ENCODE data around the gene RBM20.

Gene RBM20

DNA sequence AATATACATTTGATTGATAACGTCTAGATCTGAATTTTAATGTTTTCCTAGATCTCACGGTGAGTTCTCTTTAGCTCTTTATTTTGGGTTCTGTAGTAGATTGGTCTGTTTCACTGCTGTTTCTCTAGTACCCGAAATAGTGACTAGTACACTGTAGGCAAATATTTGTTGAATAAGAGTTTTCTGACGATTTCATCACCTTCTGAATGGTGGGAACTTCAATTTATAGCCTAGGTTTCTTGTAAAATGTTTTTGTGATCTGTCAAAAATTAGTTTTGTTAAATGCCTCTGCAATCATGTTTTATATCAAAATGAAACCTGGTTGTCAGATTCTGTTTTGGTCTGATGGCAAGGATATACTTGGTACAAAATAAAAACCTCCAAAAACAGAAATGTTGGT lies 237.8 kb downstream of the RBM20 start:
- DNase-seq (ENCODE audit: low read depth in 1 of 2, low spot score in 1 of 2) = peak in 1 of 2 experiments; percentile 57
- in situ Hi-C loops (cut with HindIII; ENCODE audit: low pct_unique_long_range_greater_than_20kb, low sequenced_read_pairs) = no loop called here
- TF ChIP-seq JUND (IDR thresholded peaks at IDR 0.05; ENCODE audit: low read depth) = no peak

DNA sequence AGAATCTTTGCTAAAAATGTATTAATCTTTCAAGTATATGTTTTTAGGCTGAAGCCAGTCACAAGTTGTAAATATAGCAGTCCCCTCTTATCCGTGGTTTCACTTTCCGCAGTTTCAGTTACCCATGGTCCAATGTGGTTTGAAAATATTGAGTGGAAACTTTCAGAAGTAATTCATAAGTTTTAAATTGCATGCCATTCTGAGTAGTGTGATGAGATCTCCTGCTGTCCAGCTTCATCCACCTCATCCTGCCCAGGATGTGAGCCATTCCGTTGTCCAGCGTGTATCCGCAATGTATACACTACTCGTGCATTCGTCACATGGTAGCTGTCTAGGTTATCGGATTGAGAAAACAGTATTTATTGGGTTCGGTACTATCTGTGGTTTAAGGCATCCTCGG lies 239.8 kb downstream of the RBM20 start:
- TF ChIP-seq JUND (IDR thresholded peaks at IDR 0.05; ENCODE audit: low read depth) = no peak
- peak in 1 of 2 experiments; percentile 69 for DNase-seq (ENCODE audit: low read depth in 1 of 2, low spot score in 1 of 2)
- in situ Hi-C loops (cut with HindIII; ENCODE audit: low pct_unique_long_range_greater_than_20kb, low sequenced_read_pairs) = no loop called here

DNA sequence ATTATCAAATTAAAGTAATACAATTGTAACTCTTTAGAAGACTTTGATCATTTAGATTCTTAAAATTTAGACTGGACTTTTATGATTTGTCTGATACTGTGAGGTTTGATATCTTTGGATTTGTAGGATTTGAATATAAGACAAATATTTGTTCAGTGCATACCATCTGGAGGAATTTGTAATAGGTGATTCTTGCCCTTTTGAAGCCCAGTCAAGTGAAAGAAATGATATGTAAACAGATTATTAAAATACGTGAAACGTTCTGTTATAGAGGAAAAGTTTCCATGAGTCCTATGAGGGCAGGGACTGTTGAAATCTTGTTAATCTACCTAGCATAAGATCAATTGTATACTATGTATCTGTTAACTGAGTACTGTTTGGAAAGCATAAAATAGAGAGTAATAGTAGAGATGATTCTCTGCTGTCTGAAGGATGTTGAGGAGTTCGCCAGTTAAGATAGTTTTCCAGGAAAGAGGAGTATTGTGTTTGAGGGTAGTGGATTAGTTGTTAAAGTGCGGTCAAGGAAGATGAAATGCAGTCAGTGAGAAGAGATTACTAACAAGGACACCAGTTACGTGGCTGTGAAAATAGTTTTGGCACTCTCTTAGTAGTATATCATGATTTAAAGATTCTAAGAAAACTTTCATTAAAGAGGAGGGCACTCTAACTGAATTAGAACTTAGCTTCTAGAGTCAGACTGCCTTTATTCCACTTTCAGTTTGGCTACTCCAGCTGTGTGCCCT lies 242.0 kb downstream of the RBM20 start:
- peak in 1 of 2 experiments; percentile 77 for DNase-seq (ENCODE audit: low read depth in 1 of 2, low spot score in 1 of 2)
- in situ Hi-C loops (cut with HindIII; ENCODE audit: low pct_unique_long_range_greater_than_20kb, low sequenced_read_pairs) = no loop called here
- peak; percentile 72; the same call in 1 of the 2 replicates for TF ChIP-seq JUND (IDR thresholded peaks at IDR 0.05; ENCODE audit: low read depth)

DNA sequence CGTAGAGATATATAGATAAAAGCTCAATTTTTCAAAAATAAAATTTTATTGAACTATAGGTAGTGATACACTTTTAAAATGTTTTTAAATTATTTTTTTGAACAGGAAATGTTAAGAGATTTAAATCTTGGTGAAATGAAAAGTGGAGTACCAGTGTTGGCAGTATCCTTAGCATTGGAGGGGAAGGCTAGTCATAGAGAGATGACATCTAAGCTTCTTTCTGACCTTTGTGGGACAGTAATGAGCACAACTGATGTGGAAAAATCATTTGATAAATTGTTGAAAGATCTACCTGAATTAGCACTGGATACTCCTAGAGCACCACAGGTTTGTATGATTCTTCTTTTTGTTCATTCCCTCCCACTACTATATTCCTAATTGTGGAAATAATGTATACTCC lies 243.4 kb downstream of the RBM20 start:
- no peak for TF ChIP-seq JUND (IDR thresholded peaks at IDR 0.05; ENCODE audit: low read depth)
- DNase-seq (ENCODE audit: low read depth in 1 of 2, low spot score in 1 of 2) = no peak
- in situ Hi-C loops (cut with HindIII; ENCODE audit: low pct_unique_long_range_greater_than_20kb, low sequenced_read_pairs) = no loop called here
